Adipocyte (in vitro differentiated cells): ENCODE results near the gene NUP210.
A peak's percentile ranks its signal among the peaks of the same experiment; 100 is the strongest.

ENCODE experiments used
- DNase-seq: peaks from one replicate; pipeline ENCODE4 v3.0.0-alpha.2; 2015; ENCODE audit warnings: low read depth
- H3K27me3 ChIP-seq: replicated peaks from 2 replicates; pipeline ENCODE4 v1.7.0; 2013; ENCODE audit warnings: mild to moderate bottlenecking, low read length, moderate library complexity; ENCODE audit not compliant: control insufficient read depth, insufficient read depth
- H3K36me3 ChIP-seq: 2 replicates; pipeline ENCODE4 v1.7.0; 2013; ENCODE audit warnings: low read length, mild to moderate bottlenecking, moderate library complexity; ENCODE audit not compliant: control insufficient read depth, insufficient read depth, severe bottlenecking
- H3K4me1 ChIP-seq: 2 replicates; pipeline ENCODE4 v1.7.0; 2013; ENCODE audit warnings: mild to moderate bottlenecking, low read length, moderate library complexity; ENCODE audit not compliant: control insufficient read depth, insufficient read depth
- H3K4me3 ChIP-seq: 2 replicates; pipeline ENCODE4 v1.7.0; 2013; ENCODE audit warnings: mild to moderate bottlenecking, low read length, moderate library complexity
- H3K9ac ChIP-seq: 2 replicates; pipeline ENCODE4 v1.7.0; 2013; ENCODE audit warnings: mild to moderate bottlenecking, low read length, moderate library complexity
- H3K9me3 ChIP-seq: 2 replicates; pipeline ENCODE4 v1.7.0; 2013; ENCODE audit warnings: mild to moderate bottlenecking, low read length, moderate library complexity; ENCODE audit not compliant: control insufficient read depth

Gene NUP210

GRCh38 chr3:13282358-13282985 is 137.7 kb downstream of the NUP210 start:
- Histone ChIP-seq H3K9ac (peak overlapping the region; percentile 60), H3K36me3 (no peaks in the 10 kb centered on the region), H3K27me3 (peaks cover 54% of the 10 kb centered on the region), H3K9me3 (peaks cover 27% of the 10 kb centered on the region), H3K4me1 (peaks cover 9% of the 10 kb centered on the region), H3K4me3 (peak overlapping the region; percentile 66)
- DNase-seq = no peak

GRCh38 chr3:13281507-13282357 is 138.4 kb downstream of the NUP210 start:
- H3K27me3 ChIP-seq = peaks cover 50% of the 10 kb centered on the region
- DNase-seq = no peak
- H3K4me1 ChIP-seq = peaks cover 15% of the 10 kb centered on the region
- peaks cover 20% of the 10 kb centered on the region for H3K9me3 ChIP-seq
- peak overlapping the region; percentile 66 for H3K4me3 ChIP-seq
- peak overlapping the region; percentile 60 for H3K9ac ChIP-seq
- H3K36me3 ChIP-seq = no peaks in the 10 kb centered on the region

- Histone ChIP-seq H3K27me3 (peaks cover 49% of the 10 kb centered on the region), H3K9me3 (peaks cover 13% of the 10 kb centered on the region), H3K4me1 (peaks cover 20% of the 10 kb centered on the region), H3K36me3 (no peaks in the 10 kb centered on the region), H3K9ac (no peak overlapping the region), H3K4me3 (no peak overlapping the region)
- no peak for DNase-seq
Measured at GRCh38 chr3:13280811-13281506, 139.2 kb downstream of the NUP210 start.

- Histone ChIP-seq H3K27me3 (peaks cover 43% of the 10 kb centered on the region), H3K4me1 (peaks cover 26% of the 10 kb centered on the region), H3K9ac (no peak overlapping the region), H3K4me3 (no peak overlapping the region), H3K9me3 (peaks cover 13% of the 10 kb centered on the region), H3K36me3 (no peaks in the 10 kb centered on the region)
- DNase-seq = no peak
Measured at GRCh38 chr3:13280122-13280790, 139.9 kb downstream of the NUP210 start.

- peaks cover 36% of the 10 kb centered on the region for H3K27me3 ChIP-seq
- no peak overlapping the region for H3K9ac ChIP-seq
- no peak overlapping the region for H3K4me3 ChIP-seq
- peaks cover 10% of the 10 kb centered on the region for H3K9me3 ChIP-seq
- peaks cover 32% of the 10 kb centered on the region for H3K4me1 ChIP-seq
- DNase-seq = no peak
- H3K36me3 ChIP-seq = no peaks in the 10 kb centered on the region
Measured at GRCh38 chr3:13279532-13279910, 140.6 kb downstream of the NUP210 start.

- DNase-seq = peak; percentile 17
- Histone ChIP-seq H3K4me3 (no peak overlapping the region), H3K9ac (no peak overlapping the region), H3K4me1 (peaks cover 37% of the 10 kb centered on the region), H3K9me3 (peaks cover 5% of the 10 kb centered on the region), H3K36me3 (no peaks in the 10 kb centered on the region), H3K27me3 (peaks cover 33% of the 10 kb centered on the region)
Measured at GRCh38 chr3:13278783-13279531, 141.2 kb downstream of the NUP210 start.

GRCh38 chr3:13277860-13278531 is 142.1 kb downstream of the NUP210 start:
- no peaks in the 10 kb centered on the region for H3K36me3 ChIP-seq
- peaks cover 36% of the 10 kb centered on the region for H3K27me3 ChIP-seq
- H3K4me3 ChIP-seq = no peak overlapping the region
- DNase-seq = peak; percentile 12
- peak overlapping the region; percentile 78 for H3K9ac ChIP-seq
- peaks cover 38% of the 10 kb centered on the region for H3K4me1 ChIP-seq
- H3K9me3 ChIP-seq = peaks cover under 1% of the 10 kb centered on the region

- no peaks in the 10 kb centered on the region for H3K36me3 ChIP-seq
- DNase-seq = no peak
- H3K27me3 ChIP-seq = peaks cover 35% of the 10 kb centered on the region
- H3K4me1 ChIP-seq = peaks cover 38% of the 10 kb centered on the region
- peak overlapping the region; percentile 78 for H3K9ac ChIP-seq
- H3K4me3 ChIP-seq = peak overlapping the region; percentile 17
- H3K9me3 ChIP-seq = peaks cover 7% of the 10 kb centered on the region
Measured at GRCh38 chr3:13277196-13277813, 142.8 kb downstream of the NUP210 start.

GRCh38 chr3:13276438-13277195 is 143.5 kb downstream of the NUP210 start:
- Histone ChIP-seq H3K36me3 (no peaks in the 10 kb centered on the region), H3K4me3 (peak overlapping the region; percentile 17), H3K4me1 (peaks cover 38% of the 10 kb centered on the region), H3K9ac (peak overlapping the region; percentile 78), H3K9me3 (peaks cover 10% of the 10 kb centered on the region), H3K27me3 (peaks cover 30% of the 10 kb centered on the region)
- DNase-seq = no peak
